Measurements from ENCODE around the gene COL25A1.

DNA sequence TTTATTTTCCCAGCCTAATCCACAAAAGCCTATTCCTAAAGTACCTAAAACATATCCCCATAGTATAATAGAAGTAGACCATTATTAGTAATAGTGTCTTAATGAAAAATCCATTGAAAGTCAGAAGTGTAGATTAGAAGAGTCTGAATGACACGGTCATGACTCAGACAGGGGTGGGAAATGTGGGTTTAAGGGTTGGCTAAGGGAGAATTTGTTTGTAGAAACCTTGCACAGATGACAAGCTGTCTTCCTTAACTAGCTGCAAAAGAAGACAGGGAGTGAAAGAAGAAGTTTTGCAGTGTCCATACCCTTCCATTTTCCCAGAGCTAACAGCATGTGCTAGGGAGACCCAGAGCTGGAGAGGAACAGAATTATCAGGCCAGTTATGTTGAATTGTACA is 296.9 kb downstream of the COL25A1 start:
- TF ChIP-seq EZH2 (IDR thresholded peaks at IDR 0.05; ENCODE audit: insufficient read depth, poor library complexity, severe bottlenecking) (no peak), EZH2phosphoT487 (IDR thresholded peaks at IDR 0.05; ENCODE audit: insufficient read depth, low read depth) (no peak)
